Measurements from ENCODE around the gene ABCF2. TPM values are rescaled to one million over a fixed set of nuclear protein-coding genes. Genes with fewer than 3 reads are reported as not detected.

ABCF2 gene
- total and polyA plus RNA-seq, 2 of the 13 experiments (the other 11 are each of a cell fraction or from before 2014, with no cell fraction given) = 16.3 to 42.5 TPM

DNA sequence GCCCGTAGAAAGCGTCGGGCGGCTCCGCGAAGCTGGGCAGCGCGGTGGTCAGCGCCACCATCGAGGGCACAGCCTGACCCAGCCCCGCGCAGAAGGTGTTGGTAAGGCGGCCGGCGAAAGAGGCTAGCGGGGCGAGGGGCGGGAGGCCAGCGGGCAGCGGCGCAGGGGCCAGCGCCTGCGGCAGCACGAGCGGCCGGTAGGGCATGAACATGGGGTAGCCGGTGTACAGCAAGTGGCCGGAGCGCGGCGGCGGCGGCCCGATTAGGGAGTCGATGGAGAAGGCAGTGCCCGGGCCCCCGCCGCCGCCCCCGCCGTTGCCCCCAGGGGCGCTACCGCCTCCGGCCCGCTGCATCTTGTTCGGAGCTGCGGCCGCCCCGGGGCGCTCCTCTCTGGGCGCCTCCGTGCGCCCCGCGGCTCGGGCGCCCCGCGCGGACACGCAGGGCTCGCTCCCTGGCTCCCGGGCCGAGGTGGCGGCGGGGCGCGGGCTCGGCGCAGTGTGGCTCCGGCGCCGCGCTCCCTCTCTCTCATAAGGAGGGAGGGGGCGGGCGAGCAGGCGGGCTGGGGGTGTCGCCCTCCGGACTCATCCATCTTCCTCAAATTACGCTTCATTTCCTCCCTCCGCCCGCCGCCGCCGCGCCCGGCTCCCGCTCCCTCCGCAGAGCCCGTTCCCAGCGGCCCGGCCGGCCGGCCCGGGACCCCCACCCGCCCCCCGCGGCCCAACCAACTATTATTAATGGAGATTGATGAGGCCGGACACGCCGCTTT, 59.6 kb downstream of the ABCF2 start, which contains the start of gene GBX1:
TSS of gene GBX1 (minus strand) at position 498 of the 765 bp plus-strand sequence. CDS start at position 352, 146 bp downstream.
- no peak within 1 kb of the TSS for H2AFZ ChIP-seq (ENCODE audit: low read length)
- no peak within 1 kb of the TSS for H3K9ac ChIP-seq (ENCODE audit: insufficient read depth, low read depth, low read length)
- CTCF ChIA-PET (ENCODE audit: low intra/inter-chr PET ratio, low total read pairs) = interaction anchor here (1.2 kb wide), 1 partner anchor 136 kb away, joined by 3 read pairs; no protein-coding TSS in a partner anchor
- WGBS (ENCODE audit: low lambda C conversion rate) = 3% methylated on average over 8 of the region's 101 CpGs
- peaks cover 9 to 66% of the 10 kb centered on the region in 2 experiments for H3K27me3 ChIP-seq (ENCODE audit: control insufficient read depth in 1 of 2, insufficient read depth in 2 of 2, low read length in 2 of 2)
- intact Hi-C loops (cut with micrococcal nuclease; ENCODE audit: unreplicated experiment) (no loop called here), in situ Hi-C loops (cut with HindIII; ENCODE audit: extremely low pct_ligation_motif_present, low pct_unique_long_range_greater_than_20kb) (no loop called here)
- no peaks in the 10 kb centered on the region for H3K4me1 ChIP-seq (ENCODE audit: insufficient read depth, low read length)
- H4K20me1 ChIP-seq (ENCODE audit: insufficient read depth, low read length) = no peaks in the 10 kb centered on the region
- H3K27ac ChIP-seq (ENCODE audit: extremely low read length, insufficient read depth, low read length) = no peak within 1 kb of the TSS
- ATAC-seq = peak; percentile 76
- peak within 1 kb of the TSS; percentile 47 to 71 (median 55); a peak in 5 of 6 replicates for H3K4me3 ChIP-seq (replicated peaks in 1 of 3; ENCODE audit: insufficient read depth in 1 of 3, low read depth in 2 of 3, low read length in 3 of 3)
- no peak for FAIRE-seq
- DNase-seq (ENCODE audit: low spot score) = no peak
- no TSS peak for BruUV-seq (replicated peaks)
- POLR2A ChIA-PET = no interaction called here
- H3K36me3 ChIP-seq (replicated peaks in 1 of 2; ENCODE audit: control insufficient read depth in 1 of 2, insufficient read depth in 2 of 2, low read length in 2 of 2) = no peaks in the 10 kb centered on the region
- H3K9me3 ChIP-seq (ENCODE audit: low read length) = no peaks in the 10 kb centered on the region
- H3K4me2 ChIP-seq (ENCODE audit: low read depth, low read length) = peak within 1 kb of the TSS; percentile 66
- TF ChIP-seq HNRNPLL (IDR thresholded peaks at IDR 0.05; ENCODE audit: low read depth, low read length, poor library complexity, severe bottlenecking) = peak; percentile 39
- TF ChIP-seq ZNF687 (CRISPR knock-in tag; IDR thresholded peaks at IDR 0.05) = peak; percentile 25; the same call in 1 of the 2 replicates
- TF ChIP-seq NR2F6 (IDR thresholded peaks at IDR 0.05) = no peak
- TF ChIP-seq NR2F6 (CRISPR knock-in tag; IDR thresholded peaks at IDR 0.05) = no peak
- TF ChIP-seq PRMT3 (CRISPR knock-in tag; IDR thresholded peaks at IDR 0.05; ENCODE audit: borderline replicate concordance, low read depth) = 0 out of 2 replicates have a peak, but pooled peaks have one; percentile 36
- TF ChIP-seq RCOR2 (CRISPR knock-in tag; IDR thresholded peaks at IDR 0.05) = no peak
- TF ChIP-seq GABPB1 (CRISPR knock-in tag; IDR thresholded peaks at IDR 0.05) = 0 out of 2 replicates have a peak, but pooled peaks have one; percentile 21
- TF ChIP-seq ZNF354B (CRISPR knock-in tag; IDR thresholded peaks at IDR 0.05) = no peak
- TF ChIP-seq MAFF (IDR thresholded peaks at IDR 0.05; ENCODE audit: low read depth, low read length) = no peak
- H3K79me2 ChIP-seq (ENCODE audit: insufficient read depth, low read length) = no peaks in the 10 kb centered on the region
